GM13977 (cell line): Measurements from ENCODE around the gene SEMA3F.
A peak's percentile ranks its signal among the peaks of the same experiment; 100 is the strongest.

Source experiments
- DNase-seq: peaks from one replicate; pipeline ENCODE4 v3.0.0; 2012; ENCODE audit warnings: low spot score
- CTCF ChIP-seq: IDR thresholded peaks from 2 replicates; pipeline ENCODE4 v1.5.1; 2012; ENCODE audit warnings: mild to moderate bottlenecking, control low read depth; ENCODE audit not compliant: insufficient read depth; ENCODE audit errors: extremely low read depth, missing control alignments
- in situ Hi-C: fragments of 300-500 bp; cut with MboI; formaldehyde crosslinking; loops from one replicate; pipeline ENCODE4 v1.12.0; 2022; ENCODE audit warnings: low sequenced_read_pairs, low pct_unique_long_range_greater_than_20kb, mixed read lengths, inconsistent platforms; ENCODE audit not compliant: unreplicated experiment

Gene SEMA3F

GRCh38 chr3:50189989-50190388 lies 34.9 kb downstream of the SEMA3F start:
- no peak for TF ChIP-seq CTCF
- in situ Hi-C loops: no loop called here
- DNase-seq: no peak

GRCh38 chr3:50190936-50191660 lies 36.0 kb downstream of the SEMA3F start, which contains the start of gene GNAT1:
TSS of gene GNAT1 (plus strand) at chr3:50191610. CDS start at chr3:50191726, 116 bp downstream.
- no peak for TF ChIP-seq CTCF
- DNase-seq: no peak
- in situ Hi-C loops: no loop called here

GRCh38 chr3:50192124-50192523 lies 37.0 kb downstream of the SEMA3F start:
- in situ Hi-C loops: no loop called here
- TF ChIP-seq CTCF: no peak
- no peak for DNase-seq

GRCh38 chr3:50192689-50193141 lies 37.6 kb downstream of the SEMA3F start:
- in situ Hi-C loops: no loop called here
- peak; percentile 92 for TF ChIP-seq CTCF
- peak; percentile 94 for DNase-seq

- TF ChIP-seq CTCF: no peak
- in situ Hi-C loops: no loop called here
- DNase-seq: no peak
Measured at GRCh38 chr3:50193286-50193685, 38.2 kb downstream of the SEMA3F start.

GRCh38 chr3:50193746-50194127 lies 38.6 kb downstream of the SEMA3F start:
- no peak for DNase-seq
- no peak for TF ChIP-seq CTCF
- in situ Hi-C loops: no loop called here
